HG03060 (cell line): ENCODE measurements around the gene NFATC2.
"Not testable (repeated sequence)": the region's sequence is repeated elsewhere in the genome, so short reads cannot be mapped to it uniquely, and the experiment has no call there.

Experiments used
- ATAC-seq: cut with Tn5 transposase; IDR thresholded peaks from one replicate; pipeline ENCODE4 v1.9.1; 2021; ENCODE audit warnings: low read depth, moderate number of reproducible peaks; ENCODE audit not compliant: unreplicated experiment

Gene NFATC2

GRCh38 chr20:51569815-51570738 is 27.6 kb upstream of the NFATC2 start:
- ATAC-seq: no peak

DNA sequence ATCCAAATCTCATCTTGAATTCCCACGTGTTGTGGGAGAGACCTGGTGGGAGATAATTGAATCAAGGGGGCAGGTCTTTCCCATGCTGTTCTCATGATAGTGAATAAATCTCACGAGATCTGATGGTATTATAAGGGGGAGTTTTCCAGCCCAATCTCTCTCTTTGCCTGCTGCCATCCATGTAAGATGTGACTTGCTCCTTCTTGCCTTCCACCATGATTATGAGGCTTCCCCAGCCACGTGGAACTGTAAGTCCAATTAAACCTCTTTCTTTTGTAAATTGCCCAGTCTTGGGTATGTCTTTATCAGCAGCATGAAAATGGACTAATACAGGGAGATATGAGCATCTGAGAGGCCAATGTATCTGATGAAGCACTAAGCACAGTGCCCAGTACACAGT is 26.0 kb upstream of the NFATC2 start:
- ATAC-seq: not testable (repeated sequence)

GRCh38 chr20:51567622-51568021 is 25.1 kb upstream of the NFATC2 start:
- no peak for ATAC-seq

DNA sequence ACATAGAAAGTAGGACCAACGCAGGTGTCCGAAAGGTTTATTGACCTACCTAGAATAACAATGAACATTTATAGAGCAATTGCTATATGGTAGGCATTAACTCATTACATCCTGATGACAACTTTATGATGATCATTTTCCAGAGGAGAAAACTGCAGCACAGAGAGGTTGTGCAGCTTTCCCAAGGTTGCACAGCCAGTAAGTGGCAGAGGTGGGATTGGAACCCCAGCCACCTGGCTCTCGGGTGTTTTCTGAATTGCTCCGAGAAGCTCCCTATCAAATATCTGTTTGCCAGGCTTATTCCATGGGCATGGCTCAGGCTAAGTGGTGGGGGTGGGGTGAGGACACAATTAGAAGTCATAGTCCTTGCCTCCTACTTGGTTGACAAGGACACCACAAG is 24.1 kb upstream of the NFATC2 start:
- ATAC-seq: no peak

DNA sequence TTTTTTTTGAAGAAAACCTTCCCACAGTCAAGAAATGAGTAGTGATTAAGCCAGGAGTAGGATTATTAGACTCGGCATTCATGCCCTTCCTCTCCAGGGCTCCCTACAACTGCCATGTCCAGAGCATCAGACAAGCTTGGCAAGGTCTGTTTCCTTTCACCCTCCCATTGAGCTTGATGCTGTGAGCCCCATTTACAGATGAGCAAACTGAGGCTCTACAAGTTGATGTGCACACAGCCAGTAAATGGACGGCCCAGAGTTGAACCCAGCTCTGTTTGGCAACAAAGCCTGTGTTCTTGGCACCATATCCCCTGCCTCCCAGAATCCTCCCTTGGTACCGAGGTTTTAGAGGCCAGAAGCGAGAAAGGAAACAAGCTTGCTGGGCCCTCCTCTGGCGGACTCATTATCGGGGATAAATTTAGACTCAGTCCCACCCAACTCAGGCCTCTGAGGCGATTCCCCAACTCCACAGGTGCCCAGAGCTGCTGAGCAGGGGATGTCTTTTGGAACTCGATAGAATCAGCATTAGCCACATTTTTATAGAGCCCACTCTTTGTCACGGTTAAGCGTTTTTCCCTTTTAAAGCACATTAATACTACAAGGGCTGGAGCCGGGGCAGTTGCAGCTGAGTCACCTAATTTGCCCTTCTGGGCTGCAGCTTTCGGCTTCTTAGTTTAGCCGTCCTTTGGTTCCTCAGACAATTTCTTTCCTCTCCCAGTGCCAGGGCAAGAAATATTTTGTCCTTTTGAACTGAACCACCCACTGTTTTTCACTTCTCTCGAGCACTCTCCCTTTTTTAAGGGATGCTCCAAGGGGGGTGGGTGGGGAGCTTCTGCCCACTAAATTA is 23.0 kb upstream of the NFATC2 start:
- ATAC-seq: no peak

DNA sequence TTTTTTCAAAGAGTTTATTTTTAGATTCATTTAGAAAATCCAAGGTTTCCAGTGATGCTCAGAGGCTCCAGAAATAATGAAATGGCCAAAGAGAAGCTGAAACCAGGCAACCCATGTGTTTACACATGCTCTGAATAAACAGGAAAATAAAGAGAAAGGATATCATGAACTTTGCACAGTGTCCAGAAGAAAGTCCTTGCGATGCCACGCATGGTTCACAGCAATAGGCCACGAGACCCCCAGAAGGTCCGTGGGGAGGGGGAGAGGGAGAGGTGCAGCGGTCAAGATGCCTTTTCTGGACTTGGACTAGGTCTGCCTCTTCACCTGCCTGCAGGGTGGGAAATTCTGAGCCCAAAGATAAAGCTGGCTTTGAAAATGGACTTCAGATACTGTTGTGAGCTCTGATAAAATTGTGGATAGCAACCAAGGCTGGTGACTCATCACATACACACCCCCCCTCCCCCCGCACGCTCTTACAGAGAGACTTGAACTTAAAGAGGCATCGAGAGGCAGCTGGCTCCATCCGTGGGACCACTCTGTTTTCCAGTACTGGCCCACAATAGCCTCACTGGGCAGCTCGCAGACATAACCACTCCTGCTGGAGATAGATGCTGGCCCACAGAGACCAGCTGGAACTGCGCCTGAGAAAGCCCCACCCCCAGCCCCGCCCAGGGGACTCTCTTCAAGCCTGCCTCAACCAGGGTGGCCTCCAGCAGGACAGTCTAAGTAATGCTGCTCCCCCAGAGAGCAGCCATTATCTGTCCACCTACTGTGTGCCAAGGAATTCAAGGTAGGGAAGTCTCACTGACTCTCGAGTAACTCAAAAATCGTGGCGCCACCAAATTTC is 21.2 kb upstream of the NFATC2 start:
- ATAC-seq: no peak

DNA sequence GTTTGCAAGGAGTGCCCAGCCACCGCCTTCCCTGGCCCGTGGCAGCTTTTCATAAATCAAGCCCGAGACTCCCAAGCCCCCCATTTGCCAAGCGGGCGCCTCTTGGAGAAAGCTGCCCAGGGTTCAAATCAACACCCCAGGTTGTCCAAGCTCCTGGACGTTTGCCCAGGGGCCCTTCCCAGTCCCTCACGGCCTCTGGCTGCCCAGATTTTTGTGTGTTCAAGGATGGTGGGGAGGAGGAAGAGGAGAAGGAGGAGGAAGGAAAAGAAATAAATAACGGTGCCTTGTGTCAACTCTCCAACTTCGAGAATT is 20.6 kb upstream of the NFATC2 start:
- no peak for ATAC-seq

DNA sequence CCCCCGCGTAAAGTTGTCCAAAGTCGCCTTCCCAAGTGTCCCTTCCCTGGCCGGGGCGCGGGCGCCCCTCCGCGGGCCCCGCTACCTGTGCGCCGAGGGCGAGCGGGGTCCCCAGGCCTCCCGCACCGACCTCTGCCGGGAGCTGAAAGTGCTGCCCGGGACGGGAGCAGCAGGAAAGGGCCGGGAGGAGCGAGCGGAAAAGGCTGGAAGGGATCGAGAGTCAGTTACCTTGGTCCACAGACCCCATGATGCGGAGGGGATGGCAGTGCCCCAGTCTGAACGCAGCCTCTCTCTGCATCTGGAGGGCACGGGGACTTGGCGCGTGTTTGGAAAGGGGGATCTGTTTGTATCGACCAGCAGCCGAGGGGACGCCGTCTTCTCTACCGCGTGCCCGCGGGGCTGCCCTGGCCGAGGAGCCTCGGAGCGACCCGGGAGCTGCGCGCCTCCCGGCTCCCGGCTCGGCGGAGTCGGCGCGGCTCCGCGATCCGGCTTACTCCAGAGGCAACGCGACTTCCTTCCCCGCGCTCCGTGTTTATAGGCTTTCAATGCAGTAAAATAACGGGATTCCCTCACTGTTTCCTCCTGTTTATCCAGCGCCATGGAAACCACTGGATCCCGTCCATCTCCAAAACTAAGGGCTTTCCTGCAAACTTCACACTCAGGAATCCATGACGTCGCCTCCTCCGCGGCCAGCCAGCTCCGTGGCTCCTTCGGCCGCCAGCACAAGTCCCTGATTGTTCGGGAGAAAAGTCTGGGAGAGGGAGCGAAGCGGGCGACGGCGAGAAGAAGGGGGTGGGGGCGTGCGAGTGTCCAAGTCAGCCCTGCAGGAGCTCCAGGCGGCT is 20.0 kb upstream of the NFATC2 start:
- no peak for ATAC-seq

DNA sequence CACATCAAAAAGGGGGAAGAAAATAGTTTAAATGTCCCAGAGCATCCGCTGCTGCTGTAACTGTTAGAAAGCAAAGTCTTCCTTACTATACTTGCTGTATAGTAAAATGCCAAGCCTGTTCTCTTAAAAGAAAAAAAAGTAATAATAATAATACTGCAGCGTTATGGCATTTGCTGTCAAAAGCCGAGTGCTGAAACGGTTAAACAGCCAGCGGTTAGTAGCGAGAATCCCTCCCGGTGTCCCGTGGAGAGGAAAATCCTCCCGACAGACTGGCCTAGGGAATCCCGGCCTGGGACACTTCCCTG is 19.5 kb upstream of the NFATC2 start:
- no peak for ATAC-seq

- ATAC-seq: no peak
Measured at GRCh38 chr20:51560550-51561307, 18.2 kb upstream of the NFATC2 start.

DNA sequence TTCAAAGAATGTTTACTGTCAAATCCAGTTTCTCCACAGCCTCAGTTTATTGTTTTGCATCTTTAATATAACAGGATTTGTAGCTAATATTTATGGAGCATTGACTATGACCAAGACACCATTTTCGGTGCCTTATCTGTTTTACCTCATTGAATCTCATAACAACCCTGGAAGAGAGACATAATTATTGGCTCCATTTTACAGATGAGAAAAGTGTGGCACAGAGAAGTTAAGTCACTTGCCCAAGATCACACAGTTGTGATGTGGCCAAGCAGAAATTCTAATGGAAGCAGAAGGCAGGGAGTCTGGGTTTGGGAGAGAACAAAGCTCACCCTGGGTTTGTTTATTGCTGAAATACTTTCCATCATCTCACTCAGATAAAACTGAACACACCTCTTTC is 17.5 kb upstream of the NFATC2 start:
- no peak for ATAC-seq

- no peak for ATAC-seq
Measured at GRCh38 chr20:51554538-51555165, 12.1 kb upstream of the NFATC2 start.

GRCh38 chr20:51553897-51554486 is 11.5 kb upstream of the NFATC2 start:
- ATAC-seq: no peak

- no peak for ATAC-seq
Measured at GRCh38 chr20:51551186-51551585, 8.7 kb upstream of the NFATC2 start.

- ATAC-seq: no peak
Measured at GRCh38 chr20:51549474-51549873, 7.0 kb upstream of the NFATC2 start.

GRCh38 chr20:51547951-51548350 is 5.4 kb upstream of the NFATC2 start:
- no peak for ATAC-seq

- ATAC-seq: no peak
Measured at GRCh38 chr20:51545515-51545914, 3.0 kb upstream of the NFATC2 start.

DNA sequence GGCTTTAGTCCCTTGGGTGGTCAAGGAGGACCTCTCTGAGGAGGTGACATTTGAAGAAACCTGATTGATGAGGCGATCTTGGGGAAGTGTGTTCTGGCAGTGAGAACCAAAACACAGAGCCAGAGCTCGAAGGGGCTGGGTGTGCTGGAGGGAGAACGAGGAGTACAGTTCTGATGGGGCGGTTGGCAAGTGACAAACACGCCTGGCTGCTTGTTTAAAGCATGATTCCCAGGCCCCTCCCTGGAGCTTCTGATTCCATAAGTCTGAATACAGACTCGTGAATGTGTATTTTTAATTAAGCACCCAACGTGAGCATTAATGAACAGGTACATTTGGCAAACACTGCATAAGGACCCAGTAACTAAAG is 886 bp upstream of the NFATC2 start:
- ATAC-seq: no peak
